Endothelial cell of umbilical vein (primary cell): ENCODE results near the gene ARRB1.

Source experiments
- EZH2 ChIP-seq: IDR thresholded peaks from 2 replicates; pipeline ENCODE4 v1.6.1; 2012; ENCODE audit warnings: borderline replicate concordance, low read depth, mild to moderate bottlenecking, moderate library complexity, low read length, inconsistent platforms; ENCODE audit not compliant: severe bottlenecking
- FOS ChIP-seq: IDR thresholded peaks from 2 replicates; pipeline ENCODE4 v1.6.1; 2011; ENCODE audit warnings: mild to moderate bottlenecking, low read length, moderate library complexity, borderline replicate concordance; ENCODE audit not compliant: insufficient read depth
- GATA2 ChIP-seq: IDR thresholded peaks from 2 replicates; pipeline ENCODE4 v1.7.0; 2011; ENCODE audit warnings: low read depth, mild to moderate bottlenecking, moderate library complexity, mixed read lengths, low read length; ENCODE audit not compliant: insufficient read length, insufficient read depth
- JUN ChIP-seq: IDR thresholded peaks from 2 replicates; pipeline ENCODE4 v1.6.1; 2011; ENCODE audit warnings: borderline replicate concordance, low read depth; ENCODE audit not compliant: insufficient read length, insufficient read depth
- MYC ChIP-seq: IDR thresholded peaks from one replicate; pipeline ENCODE4 v1.6.1; 2011; ENCODE audit warnings: mild to moderate bottlenecking, low read depth, low read length
- POLR2A ChIP-seq: IDR thresholded peaks from 2 replicates; pipeline ENCODE4 v1.6.1; 2012; ENCODE audit warnings: low read depth, mild to moderate bottlenecking, control low read depth, low read length
- POLR2AphosphoS5 ChIP-seq: IDR thresholded peaks from 2 replicates; pipeline ENCODE4 v1.6.1; 2012; ENCODE audit warnings: low read depth, mild to moderate bottlenecking, control low read depth, low read length, moderate library complexity; ENCODE audit not compliant: insufficient read depth
- TF ChIP-seq, protein P1 (sequence below), 2 donors: IDR thresholded peaks; 1 replicate in 1 of 2; 2 replicates in 1 of 2; pipeline ENCODE4 v1.5.1; 2011; ENCODE audit warnings: low read length in 2 of 2, mild to moderate bottlenecking in 2 of 2, moderate library complexity in 2 of 2, control low read depth in 1 of 2, inconsistent platforms in 1 of 2, low read depth in 1 of 2; ENCODE audit not compliant: insufficient read depth in 1 of 2; ENCODE audit errors: extremely low read depth in 1 of 2
- TF ChIP-seq, protein P2 (sequence below): IDR thresholded peaks from 2 replicates; pipeline ENCODE4 v1.6.1; 2011; ENCODE audit not compliant: insufficient read depth, insufficient read length

DNA sequence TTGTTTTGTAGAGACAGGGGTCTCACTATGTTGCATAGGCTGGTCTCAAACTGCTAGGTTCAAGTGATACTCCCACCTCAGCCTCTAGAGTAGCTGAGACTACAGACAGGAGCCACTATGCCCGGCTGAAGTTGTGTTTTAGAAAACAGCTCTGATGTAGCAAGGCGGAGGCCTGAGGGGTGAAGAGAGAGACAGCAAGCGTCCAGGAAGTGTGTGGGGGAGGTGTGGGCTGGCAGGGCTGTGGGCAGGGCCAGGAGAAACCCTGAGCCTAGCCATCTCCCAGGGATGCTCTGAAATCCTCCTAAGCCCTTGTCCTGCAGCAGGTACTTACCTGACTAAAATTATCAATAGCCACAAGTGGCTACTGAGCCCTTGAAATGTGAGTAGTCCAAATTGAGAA, 31.8 kb upstream of the ARRB1 start:
- TF ChIP-seq POLR2A (no peak), POLR2AphosphoS5 (no peak), EZH2 (no peak), FOS (no peak), MYC (no peak), JUN (no peak), GATA2 (no peak)
- TF ChIP-seq, protein P1, sequence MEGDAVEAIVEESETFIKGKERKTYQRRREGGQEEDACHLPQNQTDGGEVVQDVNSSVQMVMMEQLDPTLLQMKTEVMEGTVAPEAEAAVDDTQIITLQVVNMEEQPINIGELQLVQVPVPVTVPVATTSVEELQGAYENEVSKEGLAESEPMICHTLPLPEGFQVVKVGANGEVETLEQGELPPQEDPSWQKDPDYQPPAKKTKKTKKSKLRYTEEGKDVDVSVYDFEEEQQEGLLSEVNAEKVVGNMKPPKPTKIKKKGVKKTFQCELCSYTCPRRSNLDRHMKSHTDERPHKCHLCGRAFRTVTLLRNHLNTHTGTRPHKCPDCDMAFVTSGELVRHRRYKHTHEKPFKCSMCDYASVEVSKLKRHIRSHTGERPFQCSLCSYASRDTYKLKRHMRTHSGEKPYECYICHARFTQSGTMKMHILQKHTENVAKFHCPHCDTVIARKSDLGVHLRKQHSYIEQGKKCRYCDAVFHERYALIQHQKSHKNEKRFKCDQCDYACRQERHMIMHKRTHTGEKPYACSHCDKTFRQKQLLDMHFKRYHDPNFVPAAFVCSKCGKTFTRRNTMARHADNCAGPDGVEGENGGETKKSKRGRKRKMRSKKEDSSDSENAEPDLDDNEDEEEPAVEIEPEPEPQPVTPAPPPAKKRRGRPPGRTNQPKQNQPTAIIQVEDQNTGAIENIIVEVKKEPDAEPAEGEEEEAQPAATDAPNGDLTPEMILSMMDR (IDR thresholded peaks at IDR 0.05; ENCODE audit: extremely low read depth in 1 of 2, insufficient read depth in 1 of 2, low read depth in 1 of 2, low read length in 2 of 2) = no peak
- TF ChIP-seq, protein P2, sequence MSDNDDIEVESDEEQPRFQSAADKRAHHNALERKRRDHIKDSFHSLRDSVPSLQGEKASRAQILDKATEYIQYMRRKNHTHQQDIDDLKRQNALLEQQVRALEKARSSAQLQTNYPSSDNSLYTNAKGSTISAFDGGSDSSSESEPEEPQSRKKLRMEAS = no peak
